OCI-LY1 (cell line): ENCODE results near the gene RPS6KA3.

ENCODE experiments used
- CTCF ChIP-seq: fragments of 200-600 bp; sonication (generic), shearing (Covaris generic); IDR thresholded peaks from 2 replicates; pipeline ENCODE4 v1.5.1; 2017; ENCODE audit warnings: mild to moderate bottlenecking, antibody characterized with exemption, low read length, moderate library complexity, mixed read lengths
- EZH2 ChIP-seq: fragments of 200-600 bp; sonication (generic), shearing (Covaris generic); IDR thresholded peaks from 2 replicates; pipeline ENCODE4 v1.8.0; 2017; ENCODE audit warnings: borderline replicate concordance, mixed run types, mild to moderate bottlenecking, antibody characterized with exemption, low read length, moderate library complexity, mixed read lengths

GRCh38 chrX:20313899-20314298 is 47.2 kb upstream of the RPS6KA3 start:
- no peak for TF ChIP-seq CTCF
- TF ChIP-seq EZH2: no peak
